Neural cell (in vitro differentiated cells): ENCODE data around the gene LPA.

Source experiments
- TAF1 ChIP-seq: IDR thresholded peaks from 2 replicates; pipeline ENCODE4 v1.6.1; 2012; ENCODE audit warnings: low read depth
- TF ChIP-seq, protein P1 (sequence below): fragments of 450-650 bp; IDR thresholded peaks from 2 replicates; pipeline ENCODE4 v1.5.1; 2014; ENCODE audit warnings: antibody characterized with exemption, mild to moderate bottlenecking, moderate library complexity; ENCODE audit not compliant: poor library complexity, severe bottlenecking
- TF ChIP-seq, protein P2 (sequence below): IDR thresholded peaks from 2 replicates; pipeline ENCODE4 v1.6.1; 2012; ENCODE audit warnings: borderline replicate concordance

DNA sequence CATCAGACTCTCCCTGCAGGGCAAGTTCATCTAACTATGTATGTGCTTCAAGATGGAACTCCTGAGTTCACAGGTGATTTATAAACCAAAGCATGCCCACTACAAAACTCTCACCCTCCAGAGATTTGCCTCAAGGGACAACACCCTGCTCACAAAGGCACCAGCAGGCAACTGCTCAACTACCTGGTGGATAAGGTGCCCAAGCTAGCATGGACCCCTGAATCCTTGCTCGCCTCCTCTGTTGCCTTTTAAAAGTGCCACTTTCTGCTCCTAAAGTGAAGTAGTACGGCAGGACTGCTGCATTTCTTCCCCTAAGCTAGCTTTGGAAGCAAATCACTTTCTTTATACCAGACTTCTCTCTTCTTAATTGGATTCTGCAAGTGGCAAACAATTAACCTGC, 1.2 kb downstream of the LPA start:
- TF ChIP-seq, protein P1, sequence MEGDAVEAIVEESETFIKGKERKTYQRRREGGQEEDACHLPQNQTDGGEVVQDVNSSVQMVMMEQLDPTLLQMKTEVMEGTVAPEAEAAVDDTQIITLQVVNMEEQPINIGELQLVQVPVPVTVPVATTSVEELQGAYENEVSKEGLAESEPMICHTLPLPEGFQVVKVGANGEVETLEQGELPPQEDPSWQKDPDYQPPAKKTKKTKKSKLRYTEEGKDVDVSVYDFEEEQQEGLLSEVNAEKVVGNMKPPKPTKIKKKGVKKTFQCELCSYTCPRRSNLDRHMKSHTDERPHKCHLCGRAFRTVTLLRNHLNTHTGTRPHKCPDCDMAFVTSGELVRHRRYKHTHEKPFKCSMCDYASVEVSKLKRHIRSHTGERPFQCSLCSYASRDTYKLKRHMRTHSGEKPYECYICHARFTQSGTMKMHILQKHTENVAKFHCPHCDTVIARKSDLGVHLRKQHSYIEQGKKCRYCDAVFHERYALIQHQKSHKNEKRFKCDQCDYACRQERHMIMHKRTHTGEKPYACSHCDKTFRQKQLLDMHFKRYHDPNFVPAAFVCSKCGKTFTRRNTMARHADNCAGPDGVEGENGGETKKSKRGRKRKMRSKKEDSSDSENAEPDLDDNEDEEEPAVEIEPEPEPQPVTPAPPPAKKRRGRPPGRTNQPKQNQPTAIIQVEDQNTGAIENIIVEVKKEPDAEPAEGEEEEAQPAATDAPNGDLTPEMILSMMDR, result no peak
- TF ChIP-seq, protein P2, sequence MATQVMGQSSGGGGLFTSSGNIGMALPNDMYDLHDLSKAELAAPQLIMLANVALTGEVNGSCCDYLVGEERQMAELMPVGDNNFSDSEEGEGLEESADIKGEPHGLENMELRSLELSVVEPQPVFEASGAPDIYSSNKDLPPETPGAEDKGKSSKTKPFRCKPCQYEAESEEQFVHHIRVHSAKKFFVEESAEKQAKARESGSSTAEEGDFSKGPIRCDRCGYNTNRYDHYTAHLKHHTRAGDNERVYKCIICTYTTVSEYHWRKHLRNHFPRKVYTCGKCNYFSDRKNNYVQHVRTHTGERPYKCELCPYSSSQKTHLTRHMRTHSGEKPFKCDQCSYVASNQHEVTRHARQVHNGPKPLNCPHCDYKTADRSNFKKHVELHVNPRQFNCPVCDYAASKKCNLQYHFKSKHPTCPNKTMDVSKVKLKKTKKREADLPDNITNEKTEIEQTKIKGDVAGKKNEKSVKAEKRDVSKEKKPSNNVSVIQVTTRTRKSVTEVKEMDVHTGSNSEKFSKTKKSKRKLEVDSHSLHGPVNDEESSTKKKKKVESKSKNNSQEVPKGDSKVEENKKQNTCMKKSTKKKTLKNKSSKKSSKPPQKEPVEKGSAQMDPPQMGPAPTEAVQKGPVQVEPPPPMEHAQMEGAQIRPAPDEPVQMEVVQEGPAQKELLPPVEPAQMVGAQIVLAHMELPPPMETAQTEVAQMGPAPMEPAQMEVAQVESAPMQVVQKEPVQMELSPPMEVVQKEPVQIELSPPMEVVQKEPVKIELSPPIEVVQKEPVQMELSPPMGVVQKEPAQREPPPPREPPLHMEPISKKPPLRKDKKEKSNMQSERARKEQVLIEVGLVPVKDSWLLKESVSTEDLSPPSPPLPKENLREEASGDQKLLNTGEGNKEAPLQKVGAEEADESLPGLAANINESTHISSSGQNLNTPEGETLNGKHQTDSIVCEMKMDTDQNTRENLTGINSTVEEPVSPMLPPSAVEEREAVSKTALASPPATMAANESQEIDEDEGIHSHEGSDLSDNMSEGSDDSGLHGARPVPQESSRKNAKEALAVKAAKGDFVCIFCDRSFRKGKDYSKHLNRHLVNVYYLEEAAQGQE, result no peak
- no peak for TF ChIP-seq TAF1
